NCI-H460 (cell line): ENCODE results near the gene ATG16L1. TPM values are rescaled to one million over a fixed set of nuclear protein-coding genes. Genes with fewer than 3 reads are reported as not detected.

Experiments
- DNase-seq: peaks from one replicate; pipeline ENCODE4 v3.0.0-alpha.2; 2016; ENCODE audit warnings: low read depth; ENCODE audit errors: extremely low read depth
- total RNA-seq: library from RNA; depleted of rRNA; stranded (reverse); fragments of >200 nt; shearing (Covaris generic); gene quantifications from 2 replicates; pipeline ENCODE4 v1.2.3, GENCODE V29; 2014

Gene ATG16L1
- total RNA-seq, 1 experiment from 2014 or later, result 40.7 TPM

DNA sequence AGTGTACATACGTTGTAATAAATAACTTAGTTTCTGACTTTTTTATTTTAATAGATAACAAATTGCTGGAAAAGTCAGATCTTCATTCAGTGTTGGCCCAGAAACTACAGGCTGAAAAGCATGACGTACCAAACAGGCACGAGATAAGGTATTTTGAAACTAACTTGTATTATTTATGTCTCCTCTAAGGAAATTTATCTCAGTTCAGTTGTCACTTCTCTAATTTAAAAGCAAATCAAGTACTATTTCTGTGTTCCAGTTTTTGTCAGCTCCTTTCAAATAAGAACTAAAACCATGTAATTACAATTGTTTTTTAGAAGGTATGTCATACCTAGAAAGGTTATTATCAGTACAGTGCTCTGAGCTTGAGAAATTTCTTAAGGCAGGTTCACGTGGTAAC, 4.6 kb downstream of the ATG16L1 start:
- no peak for DNase-seq

DNA sequence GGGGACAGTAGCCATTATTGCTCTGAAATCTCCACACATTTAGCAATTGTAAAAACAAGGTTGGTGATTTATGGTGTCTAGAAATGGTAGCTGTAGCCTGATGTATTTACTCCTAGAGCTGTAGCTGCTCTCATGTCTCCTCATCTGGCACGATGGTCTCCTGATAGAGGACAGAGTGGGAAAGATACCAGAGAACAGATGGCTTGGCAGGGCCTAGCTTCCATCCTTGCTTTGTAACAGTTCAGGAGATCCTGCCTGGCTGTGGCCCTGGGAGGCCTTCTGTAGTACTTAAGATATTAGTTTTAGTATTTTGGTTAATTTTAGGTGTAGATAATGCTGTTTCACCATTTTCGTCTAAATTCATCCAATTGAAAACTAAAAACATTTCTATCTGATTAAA, 6.7 kb downstream of the ATG16L1 start:
- DNase-seq, result no peak

DNA sequence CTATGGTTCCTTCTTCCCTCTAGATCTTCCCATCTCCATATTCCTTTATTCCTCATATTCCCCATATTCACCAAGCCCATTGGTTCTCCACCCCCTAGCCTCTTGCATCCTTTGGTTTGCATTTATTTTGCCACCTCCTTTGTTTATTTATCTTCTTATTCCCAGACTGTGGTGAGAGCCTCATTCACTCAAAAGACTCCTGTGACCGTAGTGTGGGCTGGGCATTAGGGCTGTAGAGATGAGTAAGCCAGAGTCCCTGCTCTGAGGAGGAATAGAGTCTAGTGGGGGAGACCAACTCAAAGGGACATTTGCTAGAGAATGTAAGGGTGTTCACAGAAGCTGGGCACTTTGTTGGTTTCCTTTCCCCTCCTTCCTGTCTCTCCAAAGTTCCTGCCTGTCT, 8.3 kb downstream of the ATG16L1 start:
- DNase-seq, result no peak

DNA sequence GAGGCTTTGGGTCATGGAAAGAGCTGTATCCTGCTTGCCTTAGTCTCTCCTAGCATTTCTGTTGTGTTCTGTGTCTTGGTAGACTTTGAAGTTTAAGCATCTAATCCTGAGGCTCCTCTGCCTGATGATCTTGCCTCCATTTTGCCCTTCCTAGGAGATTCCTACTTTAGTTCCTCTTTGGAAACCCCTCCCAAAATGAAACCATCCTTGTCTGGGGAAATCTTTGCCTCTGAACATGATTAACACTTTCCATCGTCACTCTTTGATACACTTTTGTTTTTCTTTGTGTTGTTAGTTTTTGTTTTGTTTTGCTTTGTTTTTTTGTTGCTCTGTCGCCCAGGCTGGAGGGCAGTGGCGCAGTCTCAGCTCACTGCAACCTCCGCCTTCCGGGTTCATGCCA, 9.2 kb downstream of the ATG16L1 start:
- no peak for DNase-seq

DNA sequence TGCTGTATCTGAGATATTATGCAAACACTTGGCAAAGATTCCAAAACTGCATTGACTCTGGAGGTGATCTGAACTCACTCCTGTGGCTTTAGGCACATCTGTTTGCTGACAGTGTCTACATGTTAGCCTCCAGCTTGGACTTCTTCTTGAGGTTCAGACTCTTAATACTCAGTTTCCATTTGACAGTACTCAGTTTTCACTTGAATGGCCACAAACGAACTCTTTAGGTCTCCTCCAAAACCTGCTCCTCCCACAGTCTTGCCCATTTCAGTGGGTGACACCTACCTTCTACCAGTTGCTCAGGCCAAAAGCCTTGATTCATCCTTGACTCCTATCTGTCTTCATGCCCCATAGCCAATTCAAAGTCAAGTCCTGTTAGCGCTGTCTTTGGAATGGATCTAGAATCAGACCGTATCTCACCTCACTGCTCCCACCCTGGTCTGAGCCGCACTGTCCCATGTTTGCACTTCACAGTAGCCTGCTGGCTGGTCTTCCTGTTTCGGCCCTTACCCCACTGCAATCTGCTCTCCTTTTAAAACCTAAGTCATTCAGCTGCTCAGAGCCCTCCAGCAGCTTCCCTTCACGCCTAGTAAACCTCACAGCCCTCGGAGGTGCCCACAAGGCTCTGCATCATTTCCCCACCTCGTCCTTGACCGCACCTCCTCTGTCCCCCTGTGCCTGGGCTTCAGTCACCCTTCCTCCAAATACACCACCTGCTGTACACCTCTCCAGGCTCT, 10.5 kb downstream of the ATG16L1 start:
- DNase-seq, result no peak

DNA sequence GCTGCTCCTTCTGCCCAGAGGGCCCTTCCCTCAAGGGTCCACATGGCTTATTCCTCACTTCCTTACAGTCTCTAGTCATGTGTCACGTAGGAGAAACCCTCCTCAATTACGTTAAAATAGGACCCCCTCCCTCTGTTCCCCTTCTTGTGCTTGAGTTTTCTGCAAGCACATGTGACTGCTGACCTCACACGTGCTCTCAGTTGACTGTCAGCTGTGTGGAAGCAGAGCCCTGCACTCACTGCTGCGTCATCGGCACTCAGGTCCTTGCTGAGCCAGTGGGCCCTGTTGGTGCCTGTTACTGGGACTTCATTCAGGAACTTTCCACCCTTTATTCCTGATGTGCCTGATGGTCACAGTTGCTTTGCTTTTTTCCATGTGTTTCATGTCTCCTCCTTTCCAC, 11.1 kb downstream of the ATG16L1 start:
- DNase-seq, result no peak

DNA sequence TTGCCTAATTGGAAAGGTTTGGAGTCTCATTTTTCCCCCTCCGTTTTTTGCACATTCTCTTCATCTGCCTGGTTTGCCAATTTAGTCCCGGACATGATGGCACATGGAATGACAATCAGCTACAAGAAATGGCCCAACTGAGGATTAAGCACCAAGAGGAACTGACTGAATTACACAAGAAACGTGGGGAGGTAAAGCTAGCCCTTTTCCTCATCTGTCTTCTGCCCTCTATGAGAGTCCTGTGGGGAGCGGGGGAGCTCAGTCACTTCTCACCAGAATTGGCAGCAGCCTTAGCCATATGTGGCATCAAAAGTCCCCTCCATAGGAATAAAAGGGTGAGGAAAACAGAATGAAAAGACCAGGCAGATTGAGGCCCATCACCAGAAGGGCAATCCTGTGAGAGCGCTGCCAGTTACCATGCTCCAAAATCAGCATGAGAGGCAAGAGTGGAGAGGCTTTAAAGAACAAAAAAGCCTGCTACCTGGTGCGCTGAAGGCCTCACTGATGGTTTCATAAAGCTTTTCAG, 11.6 kb downstream of the ATG16L1 start:
- DNase-seq, result no peak

DNA sequence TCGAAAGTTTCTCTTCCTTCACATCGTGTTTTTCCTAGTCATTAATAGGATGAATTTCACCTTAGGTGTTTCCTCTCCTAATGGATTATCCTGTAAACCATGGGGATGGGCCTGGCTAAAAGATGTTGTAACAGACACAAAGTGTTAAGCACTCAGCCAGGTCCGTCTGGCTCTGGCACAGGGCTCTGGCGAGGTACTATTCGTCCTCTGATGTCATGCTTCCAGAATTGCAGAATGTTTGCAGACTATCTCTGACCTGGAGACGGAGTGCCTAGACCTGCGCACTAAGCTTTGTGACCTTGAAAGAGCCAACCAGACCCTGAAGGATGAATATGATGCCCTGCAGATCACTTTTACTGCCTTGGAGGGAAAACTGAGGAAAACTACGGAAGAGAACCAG, 13.2 kb downstream of the ATG16L1 start:
- DNase-seq, result no peak

DNA sequence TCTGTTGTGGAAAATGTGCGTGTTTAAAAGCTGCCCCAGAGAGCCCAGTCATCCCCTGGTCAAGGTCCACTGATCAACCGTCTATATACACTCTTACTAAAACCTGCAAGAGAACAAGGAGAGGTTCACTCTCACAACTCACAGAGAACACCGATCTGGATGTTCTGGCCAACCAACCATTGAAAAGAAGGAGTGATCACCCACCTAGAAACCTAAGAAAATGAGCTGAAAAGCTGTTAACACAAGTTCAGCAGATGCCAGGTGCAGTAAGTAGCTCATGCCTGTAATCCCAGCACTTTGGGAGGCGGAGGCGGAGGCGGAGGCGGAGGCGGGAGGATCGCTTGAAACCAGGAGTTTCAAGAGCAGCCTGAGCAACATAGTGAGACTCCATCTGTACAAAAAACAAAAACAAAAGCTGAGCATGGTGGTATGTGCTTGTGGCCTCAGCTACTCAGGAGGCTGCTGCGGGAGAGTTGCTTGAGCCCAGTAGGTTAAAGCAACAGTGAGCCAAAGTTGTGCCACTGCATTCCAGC, 14.5 kb downstream of the ATG16L1 start:
- DNase-seq, result no peak

DNA sequence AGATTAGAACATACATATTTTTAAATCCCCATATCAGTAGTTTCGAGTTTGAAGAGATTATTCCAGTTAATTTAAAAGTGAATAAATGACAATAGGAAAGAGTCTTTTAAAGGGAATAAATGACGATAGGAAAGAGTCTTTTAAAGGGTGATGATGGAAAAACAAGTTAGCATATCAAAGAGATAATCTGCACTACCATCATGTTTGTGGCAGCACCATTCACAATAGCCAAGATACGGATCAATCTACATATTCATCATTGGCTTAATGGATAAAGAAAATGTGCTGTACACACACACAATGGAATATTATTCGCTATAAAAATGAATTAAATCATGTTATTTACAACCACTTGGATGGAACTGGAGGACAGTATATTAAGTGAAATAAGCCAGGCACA, 15.0 kb downstream of the ATG16L1 start:
- no peak for DNase-seq

DNA sequence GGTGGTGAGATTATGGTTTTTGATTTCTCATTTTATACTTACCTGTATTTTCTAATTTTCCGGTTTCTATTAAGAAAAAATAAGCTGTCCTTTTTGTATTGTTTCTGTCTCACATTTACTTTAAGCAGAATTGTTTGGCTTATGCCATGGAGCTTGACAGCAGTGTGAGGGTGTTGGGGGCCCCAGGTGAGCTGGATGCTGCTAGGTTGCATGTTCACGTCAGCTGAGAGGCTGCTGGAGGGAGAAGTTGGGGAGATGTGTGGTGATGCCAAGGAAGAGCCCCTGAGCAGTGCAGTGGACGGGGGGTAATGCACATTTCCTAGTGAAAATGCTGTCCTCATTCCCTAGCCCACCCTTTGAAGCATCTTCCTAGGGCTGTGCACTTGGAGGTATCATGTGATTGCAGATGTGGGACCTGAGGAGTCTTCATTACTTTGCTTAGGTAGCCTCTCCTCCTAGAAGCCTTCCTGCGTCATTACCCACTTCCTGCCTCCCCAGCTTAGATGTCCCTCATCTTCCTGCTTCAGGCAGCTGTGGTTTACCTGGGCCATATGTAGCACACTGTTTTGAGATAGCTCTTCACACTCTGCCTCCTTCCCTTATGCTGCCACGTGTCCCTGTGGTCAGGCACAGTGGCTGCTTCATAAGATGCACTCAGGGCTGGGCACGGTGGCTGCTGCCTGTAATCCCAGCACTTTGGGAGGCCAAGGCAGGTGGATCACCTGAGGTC, 16.2 kb downstream of the ATG16L1 start:
- DNase-seq, result no peak

DNA sequence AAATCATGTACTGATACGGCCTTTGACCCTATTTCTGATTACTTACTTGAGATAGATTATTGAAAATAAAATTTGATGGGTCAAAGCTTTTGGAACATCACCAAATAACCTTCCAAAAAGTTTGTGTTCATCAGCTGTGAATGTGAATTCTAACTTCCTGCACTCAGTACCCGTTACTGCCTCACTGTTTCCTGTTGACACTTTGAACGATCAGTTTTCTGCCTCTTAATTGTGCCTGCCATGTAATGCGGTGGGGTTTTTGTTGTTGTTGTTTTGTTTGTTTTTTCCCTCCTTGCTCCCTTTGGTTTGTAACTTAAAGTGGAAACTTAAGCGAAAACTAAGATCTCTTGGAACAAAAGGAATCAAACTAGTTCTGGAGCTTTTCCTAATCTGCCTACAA, 18.9 kb downstream of the ATG16L1 start:
- no peak for DNase-seq

DNA sequence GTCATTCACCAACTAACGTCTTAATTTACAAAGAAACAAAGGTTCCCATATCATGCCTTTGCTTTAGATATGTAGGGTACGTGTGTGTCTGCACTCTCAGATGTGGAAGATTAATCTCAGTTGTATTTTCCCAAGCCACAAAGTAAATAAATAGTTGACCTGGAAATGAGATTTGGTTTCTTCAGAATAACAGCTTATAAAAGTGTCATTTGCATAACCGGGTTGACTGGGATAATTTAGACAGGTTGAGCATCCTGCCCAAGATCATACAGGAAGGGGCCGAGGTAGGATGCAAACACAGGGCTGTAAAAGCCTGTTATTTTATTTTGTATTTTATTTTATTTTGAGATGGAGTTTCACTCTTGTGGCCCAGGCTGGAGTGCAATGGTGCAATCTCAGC, 19.5 kb downstream of the ATG16L1 start:
- DNase-seq, result no peak

DNA sequence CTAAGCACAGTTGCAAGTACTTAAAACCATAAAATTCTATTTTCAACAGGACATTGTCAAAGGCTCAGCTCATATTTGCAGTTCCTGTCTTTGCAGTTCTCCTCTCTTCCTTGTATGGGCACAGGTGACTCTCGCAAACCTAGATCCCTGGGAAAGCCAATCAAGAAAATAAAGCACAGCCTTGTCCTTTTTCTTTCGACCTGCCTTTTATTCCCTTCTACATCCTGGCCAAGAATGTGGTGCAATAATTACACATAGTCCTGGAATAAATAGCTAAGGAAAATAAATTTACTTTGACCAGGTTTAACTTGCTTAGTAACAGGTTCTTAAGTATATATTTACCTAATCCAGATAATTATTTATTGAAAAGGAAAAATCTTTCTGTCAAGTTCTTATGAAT, 20.2 kb downstream of the ATG16L1 start:
- no peak for DNase-seq

DNA sequence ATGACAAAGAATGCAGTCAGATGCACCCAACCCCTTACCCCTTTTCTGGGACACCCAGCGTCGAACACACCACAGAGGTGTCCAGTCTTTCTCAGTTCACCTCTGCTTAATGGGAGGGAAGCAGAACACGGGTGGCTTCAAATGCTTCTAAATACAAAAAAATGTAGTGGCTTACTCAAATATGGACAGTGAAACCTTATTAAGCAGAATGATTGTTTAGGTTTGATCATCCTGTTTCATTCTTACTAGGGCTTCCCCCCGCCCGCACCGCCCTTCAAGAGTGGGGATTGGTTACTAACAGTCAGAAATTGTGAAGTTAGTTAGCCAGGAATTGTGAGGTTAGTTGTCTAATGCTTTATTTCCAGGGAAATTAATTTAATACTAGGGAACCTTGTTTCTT, 21.6 kb downstream of the ATG16L1 start:
- no peak for DNase-seq

DNA sequence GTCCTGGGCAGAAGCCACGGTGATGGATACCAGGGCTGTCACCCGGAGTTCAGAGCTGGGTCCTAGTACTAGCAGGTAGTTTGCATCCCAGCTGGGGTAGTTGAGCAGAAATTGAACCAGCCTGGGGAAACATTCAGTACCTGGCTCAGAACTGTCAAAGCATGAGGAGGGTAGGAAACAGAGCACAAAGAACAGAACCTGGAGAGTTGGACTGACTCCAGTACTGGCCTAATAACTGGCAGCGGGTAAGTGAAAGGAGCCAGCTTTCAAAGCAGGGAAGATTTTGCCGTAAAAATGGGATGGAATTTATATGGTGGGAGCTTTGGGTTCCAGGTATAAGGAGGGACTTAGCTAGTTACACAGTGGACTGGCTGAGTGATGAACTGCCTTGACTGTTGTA, 23.8 kb downstream of the ATG16L1 start:
- DNase-seq, result no peak

DNA sequence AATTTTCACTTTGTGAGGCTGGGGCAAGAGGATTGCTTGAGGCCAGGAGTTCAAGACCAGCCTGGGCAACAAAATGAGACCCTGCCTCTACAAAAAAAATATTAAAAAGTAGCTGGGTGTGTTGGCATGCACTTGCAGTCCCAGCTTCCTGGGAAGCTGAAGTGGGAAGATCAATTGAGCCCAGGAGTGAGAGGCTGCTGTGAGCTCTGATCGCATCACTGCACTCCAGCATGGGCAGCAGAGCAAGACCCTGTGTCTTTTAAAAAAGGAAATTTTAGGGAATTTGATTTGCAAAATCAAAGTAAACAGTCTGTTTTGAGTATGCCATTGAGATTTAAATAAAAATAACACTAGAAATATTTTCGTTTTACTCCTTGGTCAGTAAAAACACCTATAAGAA, 27.4 kb downstream of the ATG16L1 start:
- no peak for DNase-seq

DNA sequence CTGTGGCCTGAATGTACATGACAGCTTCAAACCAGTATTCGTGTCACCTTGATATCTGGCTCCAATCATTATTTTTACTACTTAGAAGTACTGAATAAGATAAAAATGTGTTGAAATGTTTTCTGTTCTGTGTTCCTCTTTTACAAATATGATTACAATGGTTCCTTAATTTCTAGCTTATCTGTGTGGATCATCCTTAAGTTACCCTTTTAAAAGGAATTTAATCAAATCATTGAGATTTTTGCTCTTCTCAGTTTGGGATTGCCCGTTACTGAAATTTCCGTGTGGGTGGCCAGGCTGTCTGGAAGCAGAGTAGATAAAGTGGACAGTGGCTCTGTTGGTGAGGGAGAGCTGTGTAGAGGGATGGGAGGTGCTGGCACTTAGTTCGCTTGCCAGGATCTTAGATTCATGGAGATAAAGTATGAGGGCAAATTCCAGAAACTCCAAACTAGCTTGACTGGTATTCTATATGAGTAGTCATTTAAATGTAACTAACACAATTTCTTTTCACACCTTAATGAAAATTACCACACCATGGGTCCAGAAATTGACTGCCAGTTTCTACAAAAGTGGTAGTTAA, 28.7 kb downstream of the ATG16L1 start:
- DNase-seq, result no peak

DNA sequence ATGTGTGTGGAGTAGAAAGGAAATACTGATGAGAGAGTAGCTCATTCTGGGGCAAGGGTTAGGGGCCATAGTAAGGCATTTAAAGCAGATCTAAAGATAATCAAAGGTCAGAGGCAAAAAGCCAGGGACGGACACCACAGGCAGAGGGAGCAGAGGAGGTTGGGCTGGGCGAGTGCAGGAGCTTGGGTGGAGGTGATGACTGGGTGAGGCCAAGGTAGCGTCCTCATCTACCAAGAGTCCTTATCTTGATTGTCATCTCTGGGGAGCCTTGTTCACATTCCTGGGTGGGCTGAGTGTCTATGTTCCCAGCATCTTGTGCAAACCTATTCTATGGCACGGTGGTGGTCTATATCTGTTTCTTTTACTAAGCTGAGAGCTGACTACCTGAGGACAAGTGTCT, 30.1 kb downstream of the ATG16L1 start:
- no peak for DNase-seq

DNA sequence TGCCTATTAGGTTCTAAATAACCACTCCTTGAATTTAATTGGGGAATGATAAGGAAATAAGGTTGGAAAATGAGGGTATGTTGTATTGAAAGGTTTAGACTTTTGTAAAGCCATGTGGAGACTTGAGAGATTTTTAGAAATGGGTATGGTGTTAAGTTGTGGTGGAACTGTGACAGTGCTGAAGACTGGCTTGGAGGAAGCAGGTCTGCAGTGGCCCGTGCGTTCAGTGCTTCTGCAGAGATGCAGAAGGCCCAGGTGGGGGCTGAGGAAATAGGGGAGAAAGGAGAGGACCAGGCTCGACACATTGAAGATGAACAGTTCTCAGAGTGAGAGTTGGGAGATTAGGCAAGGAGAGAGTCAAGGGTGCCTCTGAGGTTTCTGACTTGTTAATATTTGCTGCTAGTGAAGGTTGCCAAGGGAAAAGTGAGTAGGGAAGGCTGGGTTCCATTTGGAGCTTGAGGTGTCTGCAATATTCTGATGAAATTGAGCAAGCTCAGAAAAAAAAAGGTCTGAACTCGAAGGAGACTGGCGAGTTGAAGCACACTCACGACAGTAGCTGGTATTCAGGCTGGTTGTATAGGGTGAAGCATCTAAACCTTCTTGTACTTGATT, 30.6 kb downstream of the ATG16L1 start:
- DNase-seq, result no peak

DNA sequence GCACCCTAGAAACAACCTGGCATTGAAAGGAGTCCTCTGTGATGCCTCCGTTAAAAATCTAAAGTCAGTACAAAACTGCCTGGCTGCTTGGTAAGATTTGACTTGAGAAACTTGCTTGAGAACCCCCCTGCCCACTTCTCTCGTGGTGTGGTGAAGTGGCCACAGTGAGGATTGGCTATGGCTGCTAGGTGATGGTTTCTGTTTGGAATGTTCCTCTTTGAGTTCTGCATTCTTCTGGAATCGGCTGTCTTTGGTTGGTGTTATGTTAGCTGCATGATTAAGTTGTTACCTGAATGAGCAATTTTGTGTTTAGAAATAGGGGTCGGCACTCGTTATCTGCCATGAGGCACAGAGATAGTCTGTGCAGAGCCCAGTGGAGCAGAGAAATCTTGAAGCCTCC, 34.4 kb downstream of the ATG16L1 start:
- DNase-seq, result no peak
